Measurements from ENCODE around the gene SLAMF8.

Gene SLAMF8

DNA sequence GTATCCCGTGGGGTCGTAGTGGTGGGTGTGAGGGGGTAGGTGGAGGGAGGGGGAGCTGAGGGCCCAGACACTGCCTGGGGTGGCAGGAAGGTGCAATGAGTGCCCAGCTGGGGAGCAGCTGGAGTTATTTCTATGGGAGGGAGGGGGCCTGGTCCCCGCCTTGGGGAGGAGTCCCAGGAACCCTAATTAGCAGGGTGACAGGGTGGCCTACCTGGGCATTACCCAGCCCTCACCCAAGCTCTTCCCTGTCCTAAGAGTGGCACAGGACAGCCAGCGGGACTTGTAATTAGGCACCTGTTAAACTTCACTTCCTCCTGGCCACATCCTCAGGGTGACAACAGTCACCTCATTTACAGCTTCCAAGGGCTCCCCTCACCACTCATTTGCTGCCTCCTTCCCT is 35.9 kb downstream of the SLAMF8 start, which contains the start of gene VSIG8:
VSIG8 (minus strand) TSS at position 101 of the 400 bp plus-strand sequence. CDS start 136 bp downstream, outside the sequence.
- Histone ChIP-seq H3K36me3 (ENCODE audit: low read length) (no peaks in the 10 kb centered on the region), H3K4me2 (ENCODE audit: low read depth, low read length, poor library complexity, severe bottlenecking) (no peak within 1 kb of the TSS), H3K9me2 (replicated peaks; ENCODE audit: insufficient read depth, low read length) (no peaks in the 10 kb centered on the region), H4K20me1 (ENCODE audit: low read depth, low read length) (no peaks in the 10 kb centered on the region), H3K79me2 (ENCODE audit: insufficient read depth, low read length) (no peaks in the 10 kb centered on the region), H3K9ac (ENCODE audit: low read length) (no peak within 1 kb of the TSS), H3F3A (ENCODE audit: insufficient read depth) (no peaks in the 10 kb centered on the region), H3K9me3 (ENCODE audit: insufficient read depth, low read length) (no peaks in the 10 kb centered on the region), H3K27ac (ENCODE audit: low read depth, low read length) (no peak within 1 kb of the TSS), H2AFZ (ENCODE audit: low read depth, low read length, severe bottlenecking) (no peak within 1 kb of the TSS), H3K27me3 (ENCODE audit: low read length) (no peaks in the 10 kb centered on the region), H3K4me3 (ENCODE audit: insufficient read depth, low read length, poor library complexity, severe bottlenecking) (no peak within 1 kb of the TSS)
- TF ChIP-seq, protein P1, sequence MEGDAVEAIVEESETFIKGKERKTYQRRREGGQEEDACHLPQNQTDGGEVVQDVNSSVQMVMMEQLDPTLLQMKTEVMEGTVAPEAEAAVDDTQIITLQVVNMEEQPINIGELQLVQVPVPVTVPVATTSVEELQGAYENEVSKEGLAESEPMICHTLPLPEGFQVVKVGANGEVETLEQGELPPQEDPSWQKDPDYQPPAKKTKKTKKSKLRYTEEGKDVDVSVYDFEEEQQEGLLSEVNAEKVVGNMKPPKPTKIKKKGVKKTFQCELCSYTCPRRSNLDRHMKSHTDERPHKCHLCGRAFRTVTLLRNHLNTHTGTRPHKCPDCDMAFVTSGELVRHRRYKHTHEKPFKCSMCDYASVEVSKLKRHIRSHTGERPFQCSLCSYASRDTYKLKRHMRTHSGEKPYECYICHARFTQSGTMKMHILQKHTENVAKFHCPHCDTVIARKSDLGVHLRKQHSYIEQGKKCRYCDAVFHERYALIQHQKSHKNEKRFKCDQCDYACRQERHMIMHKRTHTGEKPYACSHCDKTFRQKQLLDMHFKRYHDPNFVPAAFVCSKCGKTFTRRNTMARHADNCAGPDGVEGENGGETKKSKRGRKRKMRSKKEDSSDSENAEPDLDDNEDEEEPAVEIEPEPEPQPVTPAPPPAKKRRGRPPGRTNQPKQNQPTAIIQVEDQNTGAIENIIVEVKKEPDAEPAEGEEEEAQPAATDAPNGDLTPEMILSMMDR (IDR thresholded peaks at IDR 0.05; ENCODE audit: insufficient read depth, low read length, poor library complexity, severe bottlenecking) = no peak
- TF ChIP-seq EZH2phosphoT487 (conservative IDR thresholded peaks at IDR 0.05; ENCODE audit: low read length) = no peak

DNA sequence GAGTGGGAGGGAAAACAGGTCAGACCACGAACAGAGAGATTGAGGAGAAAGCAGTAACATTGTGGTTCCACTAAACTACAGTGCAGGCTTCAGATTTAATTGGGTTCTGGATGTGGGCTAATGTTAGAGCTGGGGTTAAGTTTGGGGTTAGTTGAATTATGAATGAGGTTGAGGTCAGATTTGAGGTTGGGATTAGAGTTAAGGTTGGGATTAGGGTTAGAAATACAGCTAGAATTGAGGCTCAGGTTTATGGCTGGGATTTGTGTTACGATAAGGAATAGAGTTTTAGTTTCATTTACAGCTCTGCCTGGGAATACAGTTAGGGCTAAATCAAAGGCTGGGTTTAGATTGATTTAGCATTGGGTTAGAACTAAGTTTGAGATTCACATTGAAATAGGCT is 37.6 kb downstream of the SLAMF8 start:
- Histone ChIP-seq H3K4me2 (ENCODE audit: low read depth, low read length, poor library complexity, severe bottlenecking) (no peak overlapping the region), H3K79me2 (ENCODE audit: insufficient read depth, low read length) (no peaks in the 10 kb centered on the region), H3K27me3 (ENCODE audit: low read length) (no peaks in the 10 kb centered on the region), H3K27ac (ENCODE audit: low read depth, low read length) (no peak overlapping the region), H3F3A (ENCODE audit: insufficient read depth) (no peaks in the 10 kb centered on the region), H3K9ac (ENCODE audit: low read length) (no peak overlapping the region), H3K36me3 (ENCODE audit: low read length) (no peaks in the 10 kb centered on the region), H3K9me2 (replicated peaks; ENCODE audit: insufficient read depth, low read length) (no peaks in the 10 kb centered on the region), H4K20me1 (ENCODE audit: low read depth, low read length) (no peaks in the 10 kb centered on the region), H3K9me3 (ENCODE audit: insufficient read depth, low read length) (no peaks in the 10 kb centered on the region), H2AFZ (ENCODE audit: low read depth, low read length, severe bottlenecking) (no peak overlapping the region), H3K4me3 (ENCODE audit: insufficient read depth, low read length, poor library complexity, severe bottlenecking) (no peak overlapping the region)
- TF ChIP-seq, protein P1 (IDR thresholded peaks at IDR 0.05; ENCODE audit: insufficient read depth, low read length, poor library complexity, severe bottlenecking) = no peak
- no peak for TF ChIP-seq EZH2phosphoT487 (conservative IDR thresholded peaks at IDR 0.05; ENCODE audit: low read length)

DNA sequence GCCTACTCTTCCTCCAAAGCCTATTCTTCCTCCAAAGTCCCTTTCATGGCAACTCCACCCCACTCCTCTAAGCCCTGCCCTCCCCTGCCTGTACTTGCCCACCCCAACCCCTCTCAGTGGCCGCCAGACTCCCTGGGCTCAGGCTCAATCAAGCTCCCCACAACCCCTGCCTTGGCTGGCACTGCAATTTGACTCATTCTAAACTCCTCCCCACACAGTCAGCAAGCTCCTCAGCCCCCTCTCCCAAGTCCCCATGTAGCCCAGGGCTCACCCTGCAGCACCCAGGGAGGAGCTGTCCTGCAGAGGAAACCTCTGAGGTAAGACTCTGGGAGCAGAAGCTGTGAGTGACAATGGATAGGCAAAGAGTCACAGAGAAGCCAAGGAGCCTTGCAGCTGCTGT is 39.4 kb downstream of the SLAMF8 start:
- Histone ChIP-seq H3K9me2 (replicated peaks; ENCODE audit: insufficient read depth, low read length) (no peaks in the 10 kb centered on the region), H3K36me3 (ENCODE audit: low read length) (no peaks in the 10 kb centered on the region), H3K27ac (ENCODE audit: low read depth, low read length) (no peak overlapping the region), H4K20me1 (ENCODE audit: low read depth, low read length) (no peaks in the 10 kb centered on the region), H3K9me3 (ENCODE audit: insufficient read depth, low read length) (no peaks in the 10 kb centered on the region), H3K4me3 (ENCODE audit: insufficient read depth, low read length, poor library complexity, severe bottlenecking) (no peak overlapping the region), H3K79me2 (ENCODE audit: insufficient read depth, low read length) (no peaks in the 10 kb centered on the region), H2AFZ (ENCODE audit: low read depth, low read length, severe bottlenecking) (no peak overlapping the region), H3K4me2 (ENCODE audit: low read depth, low read length, poor library complexity, severe bottlenecking) (no peak overlapping the region), H3K9ac (ENCODE audit: low read length) (no peak overlapping the region), H3K27me3 (ENCODE audit: low read length) (no peaks in the 10 kb centered on the region), H3F3A (ENCODE audit: insufficient read depth) (no peaks in the 10 kb centered on the region)
- TF ChIP-seq EZH2phosphoT487 (conservative IDR thresholded peaks at IDR 0.05; ENCODE audit: low read length) = no peak
- TF ChIP-seq, protein P1 (IDR thresholded peaks at IDR 0.05; ENCODE audit: insufficient read depth, low read length, poor library complexity, severe bottlenecking) = no peak
